ENCODE results near the gene BTBD3. TPM values are rescaled to one million over a fixed set of nuclear protein-coding genes. Genes with fewer than 3 reads are reported as not detected.

The BTBD3 gene
- 10 to 100 TPM; 83.6 to 92.2 TPM for total RNA-seq
- polyA plus RNA-seq (ENCODE audit: insufficient read depth, low read depth, low replicate concordance) = 34.4 TPM
- long read RNA-seq, donor 1, full-length matches to known transcripts = 43 of 52 reads
- long read RNA-seq, donor 1, partial matches to known transcripts = 9 of 52 reads
- long read RNA-seq, donor 1, other reads (novel, unspliced or antisense) = 0 of 52 reads
- long read RNA-seq, donor 2, full-length matches to known transcripts = 43 of 50 reads
- long read RNA-seq, donor 2, partial matches to known transcripts = 7 of 50 reads
- long read RNA-seq, donor 2, other reads (novel, unspliced or antisense) = 0 of 50 reads

DNA sequence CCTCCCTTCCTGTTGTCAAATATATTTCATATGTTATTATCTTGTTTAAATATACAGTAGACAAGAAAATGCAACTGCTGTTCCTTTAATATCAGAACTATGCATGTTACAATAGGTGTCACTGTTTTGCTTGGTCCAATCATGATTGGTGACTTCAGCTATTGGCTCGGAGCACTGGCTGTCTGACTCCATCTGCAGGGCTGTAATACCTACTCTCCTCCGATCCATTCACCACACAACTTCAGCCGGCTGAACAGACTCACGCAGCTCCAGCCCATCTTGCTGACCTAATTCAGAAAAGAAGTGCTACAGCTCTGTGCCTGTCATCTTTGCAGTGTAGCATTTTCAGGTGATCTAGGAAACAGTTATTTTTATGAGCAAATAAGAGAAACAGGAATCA, at the start of gene BTBD3:
TSS of gene BTBD3 (plus strand) at position 231 of the 400 bp plus-strand sequence. CDS start 383 bp downstream, outside the sequence.
- peak; percentile 80 for DNase-seq
- Histone ChIP-seq H3K27ac (peak within 1 kb of the TSS in 1 of 2 donors; percentile 33), H3K4me1 (peaks cover 24% of the 10 kb centered on the region), H3K9me3 (no peaks in the 10 kb centered on the region), H3K36me3 (ENCODE audit: low read depth, missing control alignments) (no peaks in the 10 kb centered on the region), H3K4me3 (peak within 1 kb of the TSS in 1 of 2 donors; percentile 24), H3K27me3 (no peaks in the 10 kb centered on the region)
- WGBS, 2 donors = 20 to 23% methylated on average over 4 of the region's 4 CpGs
- TF ChIP-seq, protein P1, sequence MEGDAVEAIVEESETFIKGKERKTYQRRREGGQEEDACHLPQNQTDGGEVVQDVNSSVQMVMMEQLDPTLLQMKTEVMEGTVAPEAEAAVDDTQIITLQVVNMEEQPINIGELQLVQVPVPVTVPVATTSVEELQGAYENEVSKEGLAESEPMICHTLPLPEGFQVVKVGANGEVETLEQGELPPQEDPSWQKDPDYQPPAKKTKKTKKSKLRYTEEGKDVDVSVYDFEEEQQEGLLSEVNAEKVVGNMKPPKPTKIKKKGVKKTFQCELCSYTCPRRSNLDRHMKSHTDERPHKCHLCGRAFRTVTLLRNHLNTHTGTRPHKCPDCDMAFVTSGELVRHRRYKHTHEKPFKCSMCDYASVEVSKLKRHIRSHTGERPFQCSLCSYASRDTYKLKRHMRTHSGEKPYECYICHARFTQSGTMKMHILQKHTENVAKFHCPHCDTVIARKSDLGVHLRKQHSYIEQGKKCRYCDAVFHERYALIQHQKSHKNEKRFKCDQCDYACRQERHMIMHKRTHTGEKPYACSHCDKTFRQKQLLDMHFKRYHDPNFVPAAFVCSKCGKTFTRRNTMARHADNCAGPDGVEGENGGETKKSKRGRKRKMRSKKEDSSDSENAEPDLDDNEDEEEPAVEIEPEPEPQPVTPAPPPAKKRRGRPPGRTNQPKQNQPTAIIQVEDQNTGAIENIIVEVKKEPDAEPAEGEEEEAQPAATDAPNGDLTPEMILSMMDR (IDR thresholded peaks at IDR 0.05) = no peak
- TF ChIP-seq POLR2A (IDR thresholded peaks at IDR 0.05) = no peak
- intact Hi-C loops (cut with DNase I; ENCODE audit: low total_unique reads) = no loop called here

DNA sequence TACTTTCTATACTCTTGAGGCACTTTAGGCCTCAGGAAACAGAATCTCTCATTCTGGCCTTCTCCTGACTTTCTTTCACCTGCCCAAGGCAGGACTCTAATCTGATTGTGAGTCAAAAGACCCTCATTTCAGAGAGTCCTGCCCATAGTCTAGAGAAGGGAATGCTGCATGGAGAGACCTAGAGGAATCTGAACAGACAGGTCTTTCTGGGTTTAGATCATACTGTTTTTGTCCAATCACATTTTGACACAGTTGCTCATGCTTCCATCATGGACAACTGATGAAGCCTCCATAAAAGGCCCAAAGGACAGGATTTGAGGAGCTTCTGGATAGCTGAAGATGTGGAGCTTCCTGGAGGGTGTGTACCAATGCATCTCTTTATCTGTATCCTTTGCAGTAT, 48.1 kb upstream of the BTBD3 start:
- no peak for DNase-seq
- no peaks in the 10 kb centered on the region for H3K27me3 ChIP-seq
- no peaks in the 10 kb centered on the region for H3K36me3 ChIP-seq (ENCODE audit: low read depth, missing control alignments)
- no peak overlapping the region for H3K4me3 ChIP-seq
- H3K9me3 ChIP-seq = no peaks in the 10 kb centered on the region
- no peak for TF ChIP-seq POLR2A (IDR thresholded peaks at IDR 0.05)
- TF ChIP-seq, protein P1 (IDR thresholded peaks at IDR 0.05) = no peak
- H3K4me1 ChIP-seq = no peaks in the 10 kb centered on the region
- intact Hi-C loops (cut with DNase I; ENCODE audit: low total_unique reads) = no loop called here
- no peak overlapping the region for H3K27ac ChIP-seq

DNA sequence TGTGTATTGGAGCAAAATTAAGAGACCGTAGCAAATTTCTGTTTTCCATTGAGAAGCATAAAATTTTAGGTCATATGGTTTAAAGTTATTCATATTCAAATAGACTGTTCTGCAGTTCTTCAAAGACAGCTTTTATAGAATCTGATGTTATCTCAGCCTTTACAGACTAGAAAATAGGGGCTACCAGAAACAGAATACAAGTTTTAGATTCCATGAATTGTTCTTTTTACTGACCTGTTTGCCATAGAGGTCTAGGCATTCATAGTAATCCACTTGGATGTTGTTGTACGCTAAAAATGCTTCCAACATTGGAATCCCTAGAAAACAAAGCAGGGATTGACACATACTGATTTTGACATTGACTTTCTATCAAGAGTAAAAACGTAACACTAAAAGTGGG, 47.3 kb upstream of the BTBD3 start:
- TF ChIP-seq POLR2A (IDR thresholded peaks at IDR 0.05) = no peak
- TF ChIP-seq, protein P1 (IDR thresholded peaks at IDR 0.05) = no peak
- Histone ChIP-seq H3K27me3 (no peaks in the 10 kb centered on the region), H3K36me3 (ENCODE audit: low read depth, missing control alignments) (no peaks in the 10 kb centered on the region), H3K27ac (no peak overlapping the region), H3K9me3 (no peaks in the 10 kb centered on the region), H3K4me3 (no peak overlapping the region), H3K4me1 (no peaks in the 10 kb centered on the region)
- 60 to 62% methylated on average over 3 of the region's 3 CpGs for WGBS, 2 donors
- intact Hi-C loops (cut with DNase I; ENCODE audit: low total_unique reads) = no loop called here
- no peak for DNase-seq

DNA sequence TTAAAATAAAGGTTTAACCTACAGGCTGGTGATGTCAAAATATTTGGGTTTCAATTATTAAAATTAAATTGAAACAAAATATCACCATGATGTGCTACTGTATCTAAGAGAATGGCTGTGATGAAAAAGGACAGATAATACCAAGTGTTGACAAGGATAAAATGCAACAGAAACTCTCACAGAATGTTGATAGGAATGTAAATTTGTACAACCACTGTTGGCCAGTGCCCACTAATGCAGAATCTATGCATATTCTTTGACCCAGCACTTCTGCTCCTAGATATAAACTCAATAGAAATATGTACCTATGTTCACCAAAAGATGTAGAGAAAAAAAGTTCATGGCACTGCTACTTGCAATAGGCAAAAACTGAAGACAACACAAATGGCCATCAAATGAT, 41.1 kb upstream of the BTBD3 start:
- no peaks in the 10 kb centered on the region for H3K27me3 ChIP-seq
- no peak for TF ChIP-seq POLR2A (IDR thresholded peaks at IDR 0.05)
- TF ChIP-seq, protein P1 (IDR thresholded peaks at IDR 0.05) = no peak

DNA sequence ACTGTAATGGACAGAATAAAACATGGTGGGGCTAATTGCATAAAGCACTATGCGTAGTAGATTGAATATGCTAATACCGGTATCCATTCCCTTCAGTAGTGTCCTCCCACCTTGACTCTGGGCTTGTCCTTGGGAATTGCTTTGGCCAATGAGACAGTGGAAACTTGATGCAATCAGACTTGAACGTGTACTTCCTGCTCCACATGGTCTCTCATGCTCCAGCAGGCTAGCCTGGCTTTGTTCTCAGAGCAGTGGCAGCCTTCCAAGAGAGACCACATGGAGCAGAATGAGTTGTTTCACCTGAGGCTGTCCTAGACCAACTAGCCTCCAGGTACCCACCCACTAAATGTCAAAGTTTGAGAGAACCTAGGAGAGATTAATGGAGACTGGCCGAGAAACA, 37.0 kb upstream of the BTBD3 start:
- Histone ChIP-seq H3K4me3 (no peak overlapping the region), H3K36me3 (ENCODE audit: low read depth, missing control alignments) (no peaks in the 10 kb centered on the region), H3K27ac (no peak overlapping the region), H3K27me3 (no peaks in the 10 kb centered on the region), H3K4me1 (no peaks in the 10 kb centered on the region), H3K9me3 (no peaks in the 10 kb centered on the region)
- TF ChIP-seq, protein P1 (IDR thresholded peaks at IDR 0.05) = no peak
- no peak for TF ChIP-seq POLR2A (IDR thresholded peaks at IDR 0.05)
- WGBS, 2 donors = 81 to 83% methylated on average over 4 of the region's 4 CpGs
- intact Hi-C loops (cut with DNase I; ENCODE audit: low total_unique reads) = no loop called here
- no peak for DNase-seq

More for the DNA sequence above, 41.1 kb upstream of the BTBD3 start:
- Histone ChIP-seq H3K27ac (no peak overlapping the region), H3K36me3 (ENCODE audit: low read depth, missing control alignments) (no peaks in the 10 kb centered on the region), H3K4me1 (no peaks in the 10 kb centered on the region), H3K9me3 (no peaks in the 10 kb centered on the region), H3K4me3 (no peak overlapping the region)
- intact Hi-C loops (cut with DNase I; ENCODE audit: low total_unique reads) = no loop called here
- DNase-seq = no peak

All from testis (tissue), 5 donors.